ENCODE results near the gene KREMEN2.

GRCh38 chr16:2934450-2934849 is 29.6 kb upstream of the KREMEN2 start:
- TF ChIP-seq GABPA (IDR thresholded peaks at IDR 0.05 in 1 of 2, conservative IDR thresholded peaks at IDR 0.05 in 1 of 2) = no peak
- TF ChIP-seq, protein P1, sequence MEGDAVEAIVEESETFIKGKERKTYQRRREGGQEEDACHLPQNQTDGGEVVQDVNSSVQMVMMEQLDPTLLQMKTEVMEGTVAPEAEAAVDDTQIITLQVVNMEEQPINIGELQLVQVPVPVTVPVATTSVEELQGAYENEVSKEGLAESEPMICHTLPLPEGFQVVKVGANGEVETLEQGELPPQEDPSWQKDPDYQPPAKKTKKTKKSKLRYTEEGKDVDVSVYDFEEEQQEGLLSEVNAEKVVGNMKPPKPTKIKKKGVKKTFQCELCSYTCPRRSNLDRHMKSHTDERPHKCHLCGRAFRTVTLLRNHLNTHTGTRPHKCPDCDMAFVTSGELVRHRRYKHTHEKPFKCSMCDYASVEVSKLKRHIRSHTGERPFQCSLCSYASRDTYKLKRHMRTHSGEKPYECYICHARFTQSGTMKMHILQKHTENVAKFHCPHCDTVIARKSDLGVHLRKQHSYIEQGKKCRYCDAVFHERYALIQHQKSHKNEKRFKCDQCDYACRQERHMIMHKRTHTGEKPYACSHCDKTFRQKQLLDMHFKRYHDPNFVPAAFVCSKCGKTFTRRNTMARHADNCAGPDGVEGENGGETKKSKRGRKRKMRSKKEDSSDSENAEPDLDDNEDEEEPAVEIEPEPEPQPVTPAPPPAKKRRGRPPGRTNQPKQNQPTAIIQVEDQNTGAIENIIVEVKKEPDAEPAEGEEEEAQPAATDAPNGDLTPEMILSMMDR (IDR thresholded peaks at IDR 0.05; ENCODE audit: low read depth, low read length, missing input control) = no peak
- no peak for TF ChIP-seq RAD21 (IDR thresholded peaks at IDR 0.05)
- TF ChIP-seq JUND (IDR thresholded peaks at IDR 0.05) = no peak
- TF ChIP-seq TAF1 (conservative IDR thresholded peaks at IDR 0.05) = no peak
- TF ChIP-seq FOXA1 (IDR thresholded peaks at IDR 0.05) = no peak
- TF ChIP-seq SP1 (IDR thresholded peaks at IDR 0.05) = no peak
- no peak for TF ChIP-seq MAX (IDR thresholded peaks at IDR 0.05)
- no peak for TF ChIP-seq RXRA (IDR thresholded peaks at IDR 0.05)
